ENCODE measurements around the gene STAB2.

- TF ChIP-seq ZNF274 (IDR thresholded peaks at IDR 0.05; ENCODE audit: low read depth, low read length) (no peak), YY1 (IDR thresholded peaks at IDR 0.05; ENCODE audit: insufficient read depth, insufficient read length) (no peak), SUZ12 (IDR thresholded peaks at IDR 0.05; ENCODE audit: extremely low read depth, insufficient read depth, insufficient read length) (no peak)
Measured at GRCh38 chr12:103558879-103559278, 28.2 kb upstream of the STAB2 start.
